Mammary epithelial cell (primary cell): Measurements from ENCODE around the gene ANKS6.

Experiments
- EZH2 ChIP-seq: IDR thresholded peaks from 2 replicates; pipeline ENCODE4 v1.6.1; 2012; ENCODE audit warnings: low read length, inconsistent platforms, borderline replicate concordance
- TF ChIP-seq, protein P1 (sequence below), 2 donors: IDR thresholded peaks in 1 of 2; conservative IDR thresholded peaks in 1 of 2; 2 replicates each; pipeline ENCODE4 v1.5.1; 2011 to 2012; ENCODE audit warnings: inconsistent platforms in 2 of 2, low read length in 2 of 2, mild to moderate bottlenecking in 2 of 2, control low read depth in 1 of 2, low read depth in 1 of 2; ENCODE audit not compliant: insufficient read depth in 1 of 2; ENCODE audit errors: extremely low read depth in 1 of 2

GRCh38 chr9:98821831-98822230 is 25.5 kb upstream of the ANKS6 start:
- TF ChIP-seq, protein P1, sequence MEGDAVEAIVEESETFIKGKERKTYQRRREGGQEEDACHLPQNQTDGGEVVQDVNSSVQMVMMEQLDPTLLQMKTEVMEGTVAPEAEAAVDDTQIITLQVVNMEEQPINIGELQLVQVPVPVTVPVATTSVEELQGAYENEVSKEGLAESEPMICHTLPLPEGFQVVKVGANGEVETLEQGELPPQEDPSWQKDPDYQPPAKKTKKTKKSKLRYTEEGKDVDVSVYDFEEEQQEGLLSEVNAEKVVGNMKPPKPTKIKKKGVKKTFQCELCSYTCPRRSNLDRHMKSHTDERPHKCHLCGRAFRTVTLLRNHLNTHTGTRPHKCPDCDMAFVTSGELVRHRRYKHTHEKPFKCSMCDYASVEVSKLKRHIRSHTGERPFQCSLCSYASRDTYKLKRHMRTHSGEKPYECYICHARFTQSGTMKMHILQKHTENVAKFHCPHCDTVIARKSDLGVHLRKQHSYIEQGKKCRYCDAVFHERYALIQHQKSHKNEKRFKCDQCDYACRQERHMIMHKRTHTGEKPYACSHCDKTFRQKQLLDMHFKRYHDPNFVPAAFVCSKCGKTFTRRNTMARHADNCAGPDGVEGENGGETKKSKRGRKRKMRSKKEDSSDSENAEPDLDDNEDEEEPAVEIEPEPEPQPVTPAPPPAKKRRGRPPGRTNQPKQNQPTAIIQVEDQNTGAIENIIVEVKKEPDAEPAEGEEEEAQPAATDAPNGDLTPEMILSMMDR (conservative IDR thresholded peaks at IDR 0.05 in 1 of 2, IDR thresholded peaks at IDR 0.05 in 1 of 2; ENCODE audit: extremely low read depth in 1 of 2, insufficient read depth in 1 of 2, low read depth in 1 of 2, low read length in 2 of 2) = no peak
- TF ChIP-seq EZH2 = no peak
